HepG2 (cell line): ENCODE data around the gene CCDC93. TPM values are rescaled to one million over a fixed set of nuclear protein-coding genes. Genes with fewer than 3 reads are reported as not detected.

Experiments
- GFI1 ChIP-seq: sonication (generic); formaldehyde crosslinking; IDR thresholded peaks from 2 replicates; pipeline ENCODE4 v1.5.0; 2020; ENCODE audit warnings: missing genetic modification reagents, mild to moderate bottlenecking, borderline replicate concordance
- MLLT10 ChIP-seq: sonication (generic); formaldehyde crosslinking; IDR thresholded peaks from 2 replicates; pipeline ENCODE4 v1.4.0; 2020; ENCODE audit warnings: missing genetic modification reagents
- TBP ChIP-seq: sonication (generic); formaldehyde crosslinking; IDR thresholded peaks from 2 replicates; pipeline ENCODE4 v1.5.0; 2020; ENCODE audit warnings: missing genetic modification reagents
- ZBTB40 ChIP-seq, 2 experiments: fragments of 450-650 bp in 1 of 2; sonication (generic) in 1 of 2; formaldehyde crosslinking in 1 of 2; IDR thresholded peaks; 2 replicates each; pipeline versions ENCODE4 v1.6.1 to v1.8.0; 2016 to 2022; ENCODE audit warnings: antibody characterized with exemption in 1 of 2, mild to moderate bottlenecking in 1 of 2, missing genetic modification reagents in 1 of 2
- polyA plus RNA-seq, 8 experiments: library from polyadenylated mRNA; depleted of rRNA in 3 of 8; stranded (reverse) in 7 of 8; unstranded in 1 of 8; fragments of >200 nt; fragmentation: Illumina TruSeq in 4 of 8; extraction: Trizol in 4 of 8; gene quantifications; 2 replicates each; pipeline versions ENCODE4 v1.2.1 to v1.2.3, GENCODE V29; 2011 to 2016; ENCODE audit warnings: low read depth in 4 of 8, missing spikeins in 1 of 8, mixed read lengths in 1 of 8; ENCODE audit not compliant: insufficient read depth in 1 of 8
- total RNA-seq, 5 experiments: library from RNA; depleted of rRNA; stranded (reverse); fragments of >200 nt; fragmentation: Illumina TruSeq; extraction: Trizol; gene quantifications; 2 replicates each; pipeline ENCODE4 v1.2.3, GENCODE V29; 2016; ENCODE audit warnings: low read depth in 1 of 5
- TF ChIP-seq, protein P1 (sequence below): sonication (generic); formaldehyde crosslinking; IDR thresholded peaks from 2 replicates; pipeline ENCODE4 v1.5.1; 2020; ENCODE audit warnings: mild to moderate bottlenecking, missing genetic modification reagents
- TF ChIP-seq, protein P2 (sequence below): sonication (generic); formaldehyde crosslinking; IDR thresholded peaks from 2 replicates; pipeline ENCODE4 v1.4.0; 2020; ENCODE audit warnings: missing genetic modification reagents, borderline replicate concordance
- TF ChIP-seq, protein P3 (sequence below): sonication (generic); formaldehyde crosslinking; IDR thresholded peaks from 2 replicates; pipeline ENCODE4 v1.4.0; 2020; ENCODE audit warnings: missing genetic modification reagents, mild to moderate bottlenecking, borderline replicate concordance

The CCDC93 gene
- total and polyA plus RNA-seq, 2 of the 13 experiments (the other 11 are each of a cell fraction or from before 2014, with no cell fraction given): 37.2 to 53.2 TPM

DNA sequence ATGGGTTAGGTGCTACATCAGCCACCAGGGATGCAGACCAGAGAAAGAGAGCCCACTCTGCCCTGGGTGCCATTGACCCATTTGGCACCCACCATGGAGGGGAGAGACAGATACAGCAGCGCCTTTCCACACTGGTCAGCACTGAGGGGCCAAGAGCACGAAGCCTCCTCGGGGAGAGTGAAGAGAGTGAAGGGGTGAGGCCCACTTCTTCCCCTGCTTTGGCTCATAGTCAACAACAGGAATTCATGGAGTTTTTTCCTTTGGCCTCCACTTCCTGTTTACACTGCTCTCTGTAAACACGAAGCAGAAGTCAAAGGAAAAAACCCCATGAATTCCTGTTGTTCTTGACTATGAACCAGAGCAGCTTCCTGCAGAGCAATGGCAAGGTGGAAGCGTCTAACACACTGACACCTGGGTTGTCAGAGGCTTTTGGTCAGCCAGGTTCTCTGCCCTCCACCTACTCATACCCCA lies 80.0 kb downstream of the CCDC93 start (continued):
- no peak for TF ChIP-seq ZBTB40 (IDR thresholded peaks at IDR 0.05)
- TF ChIP-seq ZBTB40 (CRISPR knock-in tag; IDR thresholded peaks at IDR 0.05): no peak
- TF ChIP-seq, protein P1, sequence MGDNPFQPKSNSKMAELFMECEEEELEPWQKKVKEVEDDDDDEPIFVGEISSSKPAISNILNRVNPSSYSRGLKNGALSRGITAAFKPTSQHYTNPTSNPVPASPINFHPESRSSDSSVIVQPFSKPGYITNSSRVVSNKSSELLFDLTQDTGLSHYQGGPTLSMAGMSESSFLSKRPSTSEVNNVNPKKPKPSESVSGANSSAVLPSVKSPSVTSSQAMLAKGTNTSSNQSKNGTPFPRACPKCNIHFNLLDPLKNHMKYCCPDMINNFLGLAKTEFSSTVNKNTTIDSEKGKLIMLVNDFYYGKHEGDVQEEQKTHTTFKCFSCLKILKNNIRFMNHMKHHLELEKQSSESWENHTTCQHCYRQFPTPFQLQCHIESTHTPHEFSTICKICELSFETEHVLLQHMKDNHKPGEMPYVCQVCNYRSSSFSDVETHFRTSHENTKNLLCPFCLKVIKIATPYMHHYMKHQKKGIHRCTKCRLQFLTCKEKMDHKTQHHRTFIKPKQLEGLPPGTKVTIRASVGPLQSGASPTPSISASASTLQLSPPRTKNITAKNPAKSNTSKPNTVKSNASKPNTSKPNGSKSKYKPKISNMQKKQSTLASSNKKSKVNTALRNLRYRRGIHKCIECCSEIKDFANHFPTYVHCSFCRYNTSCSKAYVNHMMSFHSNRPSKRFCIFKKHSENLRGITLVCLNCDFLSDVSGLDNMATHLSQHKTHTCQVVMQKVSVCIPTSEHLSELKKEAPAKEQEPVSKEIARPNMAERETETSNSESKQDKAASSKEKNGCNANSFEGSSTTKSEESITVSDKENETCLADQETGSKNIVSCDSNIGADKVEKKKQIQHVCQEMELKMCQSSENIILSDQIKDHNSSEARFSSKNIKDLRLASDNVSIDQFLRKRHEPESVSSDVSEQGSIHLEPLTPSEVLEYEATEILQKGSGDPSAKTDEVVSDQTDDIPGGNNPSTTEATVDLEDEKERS (CRISPR knock-in tag): 0 out of 2 replicates have a peak, but pooled peaks have one; percentile 41
- TF ChIP-seq, protein P2, sequence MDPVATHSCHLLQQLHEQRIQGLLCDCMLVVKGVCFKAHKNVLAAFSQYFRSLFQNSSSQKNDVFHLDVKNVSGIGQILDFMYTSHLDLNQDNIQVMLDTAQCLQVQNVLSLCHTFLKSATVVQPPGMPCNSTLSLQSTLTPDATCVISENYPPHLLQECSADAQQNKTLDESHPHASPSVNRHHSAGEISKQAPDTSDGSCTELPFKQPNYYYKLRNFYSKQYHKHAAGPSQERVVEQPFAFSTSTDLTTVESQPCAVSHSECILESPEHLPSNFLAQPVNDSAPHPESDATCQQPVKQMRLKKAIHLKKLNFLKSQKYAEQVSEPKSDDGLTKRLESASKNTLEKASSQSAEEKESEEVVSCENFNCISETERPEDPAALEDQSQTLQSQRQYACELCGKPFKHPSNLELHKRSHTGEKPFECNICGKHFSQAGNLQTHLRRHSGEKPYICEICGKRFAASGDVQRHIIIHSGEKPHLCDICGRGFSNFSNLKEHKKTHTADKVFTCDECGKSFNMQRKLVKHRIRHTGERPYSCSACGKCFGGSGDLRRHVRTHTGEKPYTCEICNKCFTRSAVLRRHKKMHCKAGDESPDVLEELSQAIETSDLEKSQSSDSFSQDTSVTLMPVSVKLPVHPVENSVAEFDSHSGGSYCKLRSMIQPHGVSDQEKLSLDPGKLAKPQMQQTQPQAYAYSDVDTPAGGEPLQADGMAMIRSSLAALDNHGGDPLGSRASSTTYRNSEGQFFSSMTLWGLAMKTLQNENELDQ (CRISPR knock-in tag): no peak
- TF ChIP-seq, protein P3, sequence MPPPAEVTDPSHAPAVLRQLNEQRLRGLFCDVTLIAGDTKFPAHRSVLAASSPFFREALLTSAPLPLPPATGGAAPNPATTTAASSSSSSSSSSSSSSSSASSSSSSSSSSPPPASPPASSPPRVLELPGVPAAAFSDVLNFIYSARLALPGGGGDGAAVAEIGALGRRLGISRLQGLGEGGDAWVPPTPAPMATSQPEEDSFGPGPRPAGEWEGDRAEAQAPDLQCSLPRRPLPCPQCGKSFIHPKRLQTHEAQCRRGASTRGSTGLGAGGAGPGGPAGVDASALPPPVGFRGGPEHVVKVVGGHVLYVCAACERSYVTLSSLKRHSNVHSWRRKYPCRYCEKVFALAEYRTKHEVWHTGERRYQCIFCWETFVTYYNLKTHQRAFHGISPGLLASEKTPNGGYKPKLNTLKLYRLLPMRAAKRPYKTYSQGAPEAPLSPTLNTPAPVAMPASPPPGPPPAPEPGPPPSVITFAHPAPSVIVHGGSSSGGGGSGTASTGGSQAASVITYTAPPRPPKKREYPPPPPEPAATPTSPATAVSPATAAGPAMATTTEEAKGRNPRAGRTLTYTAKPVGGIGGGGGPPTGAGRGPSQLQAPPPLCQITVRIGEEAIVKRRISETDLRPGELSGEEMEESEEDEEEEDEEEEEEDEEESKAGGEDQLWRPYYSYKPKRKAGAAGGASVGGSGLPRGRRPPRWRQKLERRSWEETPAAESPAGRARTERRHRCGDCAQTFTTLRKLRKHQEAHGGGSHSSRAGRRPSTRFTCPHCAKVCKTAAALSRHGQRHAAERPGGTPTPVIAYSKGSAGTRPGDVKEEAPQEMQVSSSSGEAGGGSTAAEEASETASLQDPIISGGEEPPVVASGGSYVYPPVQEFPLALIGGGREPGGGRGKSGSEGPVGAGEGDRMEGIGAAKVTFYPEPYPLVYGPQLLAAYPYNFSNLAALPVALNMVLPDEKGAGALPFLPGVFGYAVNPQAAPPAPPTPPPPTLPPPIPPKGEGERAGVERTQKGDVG (CRISPR knock-in tag): 0 out of 2 replicates have a peak, but pooled peaks have one; percentile 53
- TF ChIP-seq MLLT10: no peak
- TF ChIP-seq GFI1 (CRISPR knock-in tag): 0 out of 2 replicates have a peak, but pooled peaks have one; percentile 20
- TF ChIP-seq TBP (CRISPR knock-in tag): no peak
